Measurements from ENCODE around the gene PGM3. TPM values are rescaled to one million over a fixed set of nuclear protein-coding genes. Genes with fewer than 3 reads are reported as not detected.

The PGM3 gene
- polyA plus RNA-seq, 1 experiment = 155 TPM

GRCh38 chr6:83126807-83127206 is 66.3 kb downstream of the PGM3 start:
- CTCF ChIA-PET = interaction anchor here (2.3 kb wide), 1 partner anchor 60 kb away, joined by 17 read pairs; the partner anchor contains the start of genes DOP1A and UBE3D
- Histone ChIP-seq H3K4me3 (ENCODE audit: low read depth, low read length) (no peak overlapping the region), H3K27ac (ENCODE audit: low read depth, low read length) (no peak overlapping the region), H3K9me3 (ENCODE audit: control insufficient read depth, insufficient read depth, low read length) (no peaks in the 10 kb centered on the region), H3K27me3 (ENCODE audit: control insufficient read depth, insufficient read depth, low read length) (no peaks in the 10 kb centered on the region)
- POLR2A ChIA-PET = no interaction called here
- TF ChIP-seq CTCF (IDR thresholded peaks at IDR 0.05; ENCODE audit: low read depth, low read length) = no peak
- no peak for DNase-seq (ENCODE audit: low read depth, low spot score)

- Histone ChIP-seq H3K9me3 (ENCODE audit: control insufficient read depth, insufficient read depth, low read length) (no peaks in the 10 kb centered on the region), H3K27me3 (ENCODE audit: control insufficient read depth, insufficient read depth, low read length) (no peaks in the 10 kb centered on the region), H3K4me3 (ENCODE audit: low read depth, low read length) (no peak overlapping the region), H3K27ac (ENCODE audit: low read depth, low read length) (no peak overlapping the region)
- TF ChIP-seq CTCF (IDR thresholded peaks at IDR 0.05; ENCODE audit: low read depth, low read length) = no peak
- DNase-seq (ENCODE audit: low read depth, low spot score) = no peak
- CTCF ChIA-PET = interaction anchor here (2.3 kb wide), 1 partner anchor 60 kb away, joined by 17 read pairs; the partner anchor contains the start of genes DOP1A and UBE3D
- POLR2A ChIA-PET = no interaction called here
Measured at GRCh38 chr6:83126223-83126622, 66.8 kb downstream of the PGM3 start.

- Histone ChIP-seq H3K4me3 (ENCODE audit: low read depth, low read length) (no peak overlapping the region), H3K27me3 (ENCODE audit: control insufficient read depth, insufficient read depth, low read length) (no peaks in the 10 kb centered on the region), H3K9me3 (ENCODE audit: control insufficient read depth, insufficient read depth, low read length) (no peaks in the 10 kb centered on the region), H3K27ac (ENCODE audit: low read depth, low read length) (no peak overlapping the region)
- ChIA-PET CTCF (no interaction called here), POLR2A (no interaction called here)
- no peak for DNase-seq (ENCODE audit: low read depth, low spot score)
- no peak for TF ChIP-seq CTCF (IDR thresholded peaks at IDR 0.05; ENCODE audit: low read depth, low read length)
Measured at GRCh38 chr6:83125425-83125824, 67.6 kb downstream of the PGM3 start.

GRCh38 chr6:83124553-83124952 is 68.5 kb downstream of the PGM3 start:
- no peak overlapping the region for H3K4me3 ChIP-seq (ENCODE audit: low read depth, low read length)
- POLR2A ChIA-PET = no interaction called here
- no peak overlapping the region for H3K27ac ChIP-seq (ENCODE audit: low read depth, low read length)
- no peaks in the 10 kb centered on the region for H3K27me3 ChIP-seq (ENCODE audit: control insufficient read depth, insufficient read depth, low read length)
- no peak for TF ChIP-seq CTCF (IDR thresholded peaks at IDR 0.05; ENCODE audit: low read depth, low read length)
- no peak for DNase-seq (ENCODE audit: low read depth, low spot score)
- CTCF ChIA-PET = no interaction called here
- no peaks in the 10 kb centered on the region for H3K9me3 ChIP-seq (ENCODE audit: control insufficient read depth, insufficient read depth, low read length)

GRCh38 chr6:83119742-83120300 is 73.2 kb downstream of the PGM3 start:
- ChIA-PET CTCF (interaction anchor here (2.6 kb wide), 1 partner anchor 53 kb away, joined by 16 read pairs; the partner anchor contains the start of genes DOP1A and UBE3D), POLR2A (no interaction called here)
- H3K4me3 ChIP-seq (ENCODE audit: low read depth, low read length) = no peak overlapping the region
- DNase-seq (ENCODE audit: low read depth, low spot score) = no peak
- no peak for TF ChIP-seq CTCF (IDR thresholded peaks at IDR 0.05; ENCODE audit: low read depth, low read length)
- H3K9me3 ChIP-seq (ENCODE audit: control insufficient read depth, insufficient read depth, low read length) = no peaks in the 10 kb centered on the region
- no peaks in the 10 kb centered on the region for H3K27me3 ChIP-seq (ENCODE audit: control insufficient read depth, insufficient read depth, low read length)
- H3K27ac ChIP-seq (ENCODE audit: low read depth, low read length) = no peak overlapping the region
